HepG2 (cell line): ENCODE results near the gene GPR107. TPM values are rescaled to one million over a fixed set of nuclear protein-coding genes. Genes with fewer than 3 reads are reported as not detected.

Source experiments
- MYC ChIP-seq: sonication (generic); formaldehyde crosslinking; IDR thresholded peaks from 2 replicates; pipeline ENCODE4 v1.9.0; 2021; ENCODE audit warnings: missing genetic modification reagents, borderline replicate concordance
- PHF5A ChIP-seq: IDR thresholded peaks from one replicate; pipeline ENCODE4 v1.6.1; 2018; ENCODE audit warnings: low read depth, missing genetic modification reagents; ENCODE audit not compliant: unreplicated experiment
- RBM22 ChIP-seq: fragments of 200-400 bp; formaldehyde crosslinking; optimal IDR thresholded peaks from 2 replicates; pipeline ENCODE3; 2017; ENCODE audit warnings: mild to moderate bottlenecking, low read length, moderate library complexity
- RBM39 ChIP-seq: fragments of 200-400 bp; formaldehyde crosslinking; IDR thresholded peaks from one replicate; pipeline ENCODE4 v1.6.1; 2018; ENCODE audit warnings: antibody characterized with exemption, mild to moderate bottlenecking, low read depth, low read length; ENCODE audit not compliant: poor library complexity, severe bottlenecking
- RFXANK ChIP-seq: IDR thresholded peaks from 2 replicates; pipeline ENCODE4 v1.6.1; 2016
- SIX4 ChIP-seq: sonication (generic); formaldehyde crosslinking; IDR thresholded peaks from 2 replicates; pipeline ENCODE4 v1.4.0; 2020; ENCODE audit warnings: missing genetic modification reagents
- SMAD1 ChIP-seq: sonication (generic); formaldehyde crosslinking; IDR thresholded peaks from 2 replicates; pipeline ENCODE4 v1.4.0; 2020; ENCODE audit warnings: missing genetic modification reagents, low read depth, mild to moderate bottlenecking, borderline replicate concordance
- ZNF230 ChIP-seq: sonication (generic); formaldehyde crosslinking; IDR thresholded peaks from 2 replicates; pipeline ENCODE4 v1.4.0; 2020; ENCODE audit warnings: mild to moderate bottlenecking, missing genetic modification reagents
- ZNF709 ChIP-seq: sonication (generic); formaldehyde crosslinking; IDR thresholded peaks from 2 replicates; pipeline ENCODE4 v1.5.0; 2020; ENCODE audit warnings: mild to moderate bottlenecking, missing genetic modification reagents
- ZNF749 ChIP-seq: sonication (generic); formaldehyde crosslinking; IDR thresholded peaks from 2 replicates; pipeline ENCODE4 v1.8.0; 2022; ENCODE audit warnings: mild to moderate bottlenecking, missing genetic modification reagents, moderate library complexity, borderline replicate concordance
- ZNF772 ChIP-seq: sonication (generic); formaldehyde crosslinking; IDR thresholded peaks from 2 replicates; pipeline ENCODE4 v1.5.0; 2020; ENCODE audit warnings: mild to moderate bottlenecking, missing genetic modification reagents
- polyA plus RNA-seq, 8 experiments: library from polyadenylated mRNA; depleted of rRNA in 3 of 8; stranded (reverse) in 7 of 8; unstranded in 1 of 8; fragments of >200 nt; fragmentation: Illumina TruSeq in 4 of 8; extraction: Trizol in 4 of 8; gene quantifications; 2 replicates each; pipeline versions ENCODE4 v1.2.1 to v1.2.3, GENCODE V29; 2011 to 2016; ENCODE audit warnings: low read depth in 4 of 8, missing spikeins in 1 of 8, mixed read lengths in 1 of 8; ENCODE audit not compliant: insufficient read depth in 1 of 8
- total RNA-seq, 5 experiments: library from RNA; depleted of rRNA; stranded (reverse); fragments of >200 nt; fragmentation: Illumina TruSeq; extraction: Trizol; gene quantifications; 2 replicates each; pipeline ENCODE4 v1.2.3, GENCODE V29; 2016; ENCODE audit warnings: low read depth in 1 of 5
- TF ChIP-seq, protein P1 (sequence below), 2 experiments: fragments of 450-650 bp in 1 of 2; sonication (generic) in 1 of 2; formaldehyde crosslinking in 1 of 2; IDR thresholded peaks; 2 replicates each; pipeline versions ENCODE4 v1.6.1 to v1.8.0; 2016 to 2022; ENCODE audit warnings: antibody characterized with exemption in 1 of 2, mild to moderate bottlenecking in 1 of 2, missing genetic modification reagents in 1 of 2
- TF ChIP-seq, protein P2 (sequence below): fragments of 450-650 bp; IDR thresholded peaks from 2 replicates; pipeline ENCODE4 v1.6.1; 2017; ENCODE audit warnings: mild to moderate bottlenecking
- TF ChIP-seq, protein P3 (sequence below): sonication (generic); formaldehyde crosslinking; IDR thresholded peaks from 2 replicates; pipeline ENCODE4 v1.9.0; 2022; ENCODE audit warnings: missing genetic modification reagents, mild to moderate bottlenecking, borderline replicate concordance

GPR107 gene
- total and polyA plus RNA-seq, 2 of the 13 experiments (the other 11 are each of a cell fraction or from before 2014, with no cell fraction given): 22.5 to 24.4 TPM

DNA sequence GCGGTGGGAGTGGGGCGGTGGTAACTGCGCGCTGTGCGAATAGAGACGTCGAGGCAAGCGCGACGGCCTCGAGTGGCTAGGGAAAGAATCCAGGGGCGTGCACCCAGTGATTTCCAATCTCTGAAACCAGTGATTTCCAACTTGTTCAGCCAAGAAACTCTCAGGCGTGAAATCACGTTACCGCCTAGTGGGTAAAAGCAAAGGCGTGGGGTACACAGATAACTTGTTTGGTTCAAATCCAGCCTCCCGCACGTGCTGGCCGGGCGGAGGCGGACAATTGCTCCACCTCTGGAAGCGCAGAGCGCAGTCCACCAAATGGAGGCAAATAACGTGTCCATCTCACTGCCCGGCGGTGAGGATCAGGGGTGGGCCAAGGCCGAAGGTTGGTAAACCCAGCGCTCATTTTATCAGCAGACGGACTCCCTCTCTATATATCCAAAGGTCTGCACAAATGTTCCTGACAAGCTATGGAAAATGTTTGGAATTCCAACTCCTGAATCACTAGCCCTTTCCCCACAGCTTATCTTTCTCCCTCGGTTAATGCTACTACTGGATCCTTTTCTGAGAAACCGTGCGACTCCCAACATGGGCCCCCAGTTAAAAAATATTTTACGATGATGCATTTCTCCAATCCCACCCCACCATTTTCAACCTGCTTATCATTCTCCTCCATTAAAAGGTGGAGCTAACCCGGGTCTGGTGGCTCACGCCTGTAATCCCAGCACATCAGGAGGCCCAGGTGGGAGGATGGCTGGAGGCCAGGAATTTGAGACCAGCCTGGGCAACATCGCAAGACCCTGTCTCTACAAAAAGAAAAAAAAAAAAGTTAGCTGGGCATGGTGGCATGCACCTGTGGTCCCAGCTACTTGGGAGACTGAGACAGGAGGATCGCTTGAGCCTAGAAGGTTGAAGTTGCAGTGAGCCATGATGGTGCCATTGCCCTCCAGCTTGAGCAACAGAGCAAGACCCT, 9.8 kb upstream of the GPR107 start (continued):
- TF ChIP-seq, protein P1, sequence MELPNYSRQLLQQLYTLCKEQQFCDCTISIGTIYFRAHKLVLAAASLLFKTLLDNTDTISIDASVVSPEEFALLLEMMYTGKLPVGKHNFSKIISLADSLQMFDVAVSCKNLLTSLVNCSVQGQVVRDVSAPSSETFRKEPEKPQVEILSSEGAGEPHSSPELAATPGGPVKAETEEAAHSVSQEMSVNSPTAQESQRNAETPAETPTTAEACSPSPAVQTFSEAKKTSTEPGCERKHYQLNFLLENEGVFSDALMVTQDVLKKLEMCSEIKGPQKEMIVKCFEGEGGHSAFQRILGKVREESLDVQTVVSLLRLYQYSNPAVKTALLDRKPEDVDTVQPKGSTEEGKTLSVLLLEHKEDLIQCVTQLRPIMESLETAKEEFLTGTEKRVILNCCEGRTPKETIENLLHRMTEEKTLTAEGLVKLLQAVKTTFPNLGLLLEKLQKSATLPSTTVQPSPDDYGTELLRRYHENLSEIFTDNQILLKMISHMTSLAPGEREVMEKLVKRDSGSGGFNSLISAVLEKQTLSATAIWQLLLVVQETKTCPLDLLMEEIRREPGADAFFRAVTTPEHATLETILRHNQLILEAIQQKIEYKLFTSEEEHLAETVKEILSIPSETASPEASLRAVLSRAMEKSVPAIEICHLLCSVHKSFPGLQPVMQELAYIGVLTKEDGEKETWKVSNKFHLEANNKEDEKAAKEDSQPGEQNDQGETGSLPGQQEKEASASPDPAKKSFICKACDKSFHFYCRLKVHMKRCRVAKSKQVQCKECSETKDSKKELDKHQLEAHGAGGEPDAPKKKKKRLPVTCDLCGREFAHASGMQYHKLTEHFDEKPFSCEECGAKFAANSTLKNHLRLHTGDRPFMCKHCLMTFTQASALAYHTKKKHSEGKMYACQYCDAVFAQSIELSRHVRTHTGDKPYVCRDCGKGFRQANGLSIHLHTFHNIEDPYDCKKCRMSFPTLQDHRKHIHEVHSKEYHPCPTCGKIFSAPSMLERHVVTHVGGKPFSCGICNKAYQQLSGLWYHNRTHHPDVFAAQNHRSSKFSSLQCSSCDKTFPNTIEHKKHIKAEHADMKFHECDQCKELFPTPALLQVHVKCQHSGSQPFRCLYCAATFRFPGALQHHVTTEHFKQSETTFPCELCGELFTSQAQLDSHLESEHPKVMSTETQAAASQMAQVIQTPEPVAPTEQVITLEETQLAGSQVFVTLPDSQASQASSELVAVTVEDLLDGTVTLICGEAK (IDR thresholded peaks at IDR 0.05): no peak
- TF ChIP-seq, protein P1 (CRISPR knock-in tag; IDR thresholded peaks at IDR 0.05): peak; percentile 53
- TF ChIP-seq RBM22: no peak
- TF ChIP-seq ZNF230 (CRISPR knock-in tag): no peak; the same call in 1 of the 2 replicates
- TF ChIP-seq, protein P2, sequence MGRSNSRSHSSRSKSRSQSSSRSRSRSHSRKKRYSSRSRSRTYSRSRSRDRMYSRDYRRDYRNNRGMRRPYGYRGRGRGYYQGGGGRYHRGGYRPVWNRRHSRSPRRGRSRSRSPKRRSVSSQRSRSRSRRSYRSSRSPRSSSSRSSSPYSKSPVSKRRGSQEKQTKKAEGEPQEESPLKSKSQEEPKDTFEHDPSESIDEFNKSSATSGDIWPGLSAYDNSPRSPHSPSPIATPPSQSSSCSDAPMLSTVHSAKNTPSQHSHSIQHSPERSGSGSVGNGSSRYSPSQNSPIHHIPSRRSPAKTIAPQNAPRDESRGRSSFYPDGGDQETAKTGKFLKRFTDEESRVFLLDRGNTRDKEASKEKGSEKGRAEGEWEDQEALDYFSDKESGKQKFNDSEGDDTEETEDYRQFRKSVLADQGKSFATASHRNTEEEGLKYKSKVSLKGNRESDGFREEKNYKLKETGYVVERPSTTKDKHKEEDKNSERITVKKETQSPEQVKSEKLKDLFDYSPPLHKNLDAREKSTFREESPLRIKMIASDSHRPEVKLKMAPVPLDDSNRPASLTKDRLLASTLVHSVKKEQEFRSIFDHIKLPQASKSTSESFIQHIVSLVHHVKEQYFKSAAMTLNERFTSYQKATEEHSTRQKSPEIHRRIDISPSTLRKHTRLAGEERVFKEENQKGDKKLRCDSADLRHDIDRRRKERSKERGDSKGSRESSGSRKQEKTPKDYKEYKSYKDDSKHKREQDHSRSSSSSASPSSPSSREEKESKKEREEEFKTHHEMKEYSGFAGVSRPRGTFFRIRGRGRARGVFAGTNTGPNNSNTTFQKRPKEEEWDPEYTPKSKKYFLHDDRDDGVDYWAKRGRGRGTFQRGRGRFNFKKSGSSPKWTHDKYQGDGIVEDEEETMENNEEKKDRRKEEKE: no peak
- no peak; the same call in 1 of the 2 replicates for TF ChIP-seq ZNF709 (CRISPR knock-in tag)
- TF ChIP-seq SIX4 (CRISPR knock-in tag): no peak
- no peak for TF ChIP-seq PHF5A
- no peak; the same call in 1 of the 2 replicates for TF ChIP-seq SMAD1 (CRISPR knock-in tag)
- TF ChIP-seq, protein P3, sequence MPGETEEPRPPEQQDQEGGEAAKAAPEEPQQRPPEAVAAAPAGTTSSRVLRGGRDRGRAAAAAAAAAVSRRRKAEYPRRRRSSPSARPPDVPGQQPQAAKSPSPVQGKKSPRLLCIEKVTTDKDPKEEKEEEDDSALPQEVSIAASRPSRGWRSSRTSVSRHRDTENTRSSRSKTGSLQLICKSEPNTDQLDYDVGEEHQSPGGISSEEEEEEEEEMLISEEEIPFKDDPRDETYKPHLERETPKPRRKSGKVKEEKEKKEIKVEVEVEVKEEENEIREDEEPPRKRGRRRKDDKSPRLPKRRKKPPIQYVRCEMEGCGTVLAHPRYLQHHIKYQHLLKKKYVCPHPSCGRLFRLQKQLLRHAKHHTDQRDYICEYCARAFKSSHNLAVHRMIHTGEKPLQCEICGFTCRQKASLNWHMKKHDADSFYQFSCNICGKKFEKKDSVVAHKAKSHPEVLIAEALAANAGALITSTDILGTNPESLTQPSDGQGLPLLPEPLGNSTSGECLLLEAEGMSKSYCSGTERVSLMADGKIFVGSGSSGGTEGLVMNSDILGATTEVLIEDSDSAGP (CRISPR knock-in tag): peak; percentile 85; the same call in 1 of the 2 replicates
- no peak for TF ChIP-seq RFXANK (CRISPR knock-in tag)
- peak; percentile 67; the same call in 1 of the 2 replicates for TF ChIP-seq ZNF749
- peak; percentile 56; the same call in 1 of the 2 replicates for TF ChIP-seq ZNF772 (CRISPR knock-in tag)
- no peak for TF ChIP-seq RBM39
- peak; percentile 80; the same call in 1 of the 2 replicates for TF ChIP-seq MYC (CRISPR knock-in tag)
